K562 (cell line): ENCODE data around the gene ALG14. TPM values are rescaled to one million over a fixed set of nuclear protein-coding genes. Genes with fewer than 3 reads are reported as not detected.

Source experiments
- ARHGAP35 ChIP-seq: fragments of 450-650 bp; IDR thresholded peaks from 2 replicates; pipeline ENCODE4 v1.6.1; 2018; ENCODE audit not compliant: partially characterized antibody
- ARID1B ChIP-seq: fragments of 450-650 bp; IDR thresholded peaks from 2 replicates; pipeline ENCODE4 v1.6.1; 2016; ENCODE audit warnings: antibody characterized with exemption, mild to moderate bottlenecking, inconsistent platforms
- ARNT ChIP-seq, 2 experiments: fragments of 450-650 bp; IDR thresholded peaks; 2 replicates each; pipeline ENCODE4 v1.6.1; 2016; ENCODE audit warnings: mild to moderate bottlenecking in 1 of 2
- BDP1 ChIP-seq: IDR thresholded peaks from 3 replicates; pipeline ENCODE4 v1.6.1; 2011; ENCODE audit not compliant: insufficient read length, insufficient read depth
- DDX20 ChIP-seq: fragments of 450-650 bp; IDR thresholded peaks from 2 replicates; pipeline ENCODE4 v1.6.1; 2016; ENCODE audit warnings: missing genetic modification characterization, low read depth, mild to moderate bottlenecking, missing compliant biosample characterization, moderate library complexity
- DEAF1 ChIP-seq: fragments of 450-650 bp; formaldehyde crosslinking; IDR thresholded peaks from 2 replicates; pipeline ENCODE4 v1.4.0; 2020; ENCODE audit warnings: mild to moderate bottlenecking, moderate library complexity
- E2F3 ChIP-seq: fragments of 250-450 bp; sonication (Bioruptor Pico); IDR thresholded peaks from 2 replicates; pipeline ENCODE4 v1.4.0; 2020; ENCODE audit warnings: mild to moderate bottlenecking
- FOXK2 ChIP-seq, 2 experiments: fragments of 450-650 bp; IDR thresholded peaks in 1 of 2; conservative IDR thresholded peaks in 1 of 2; 2 replicates each; pipeline ENCODE4 v1.6.1; 2016; ENCODE audit warnings: low read depth in 2 of 2, mild to moderate bottlenecking in 1 of 2
- GTF2A2 ChIP-seq: IDR thresholded peaks from 2 replicates; pipeline ENCODE4 v1.6.1; 2016; ENCODE audit warnings: mild to moderate bottlenecking, missing genetic modification characterization, missing compliant biosample characterization
- GTF3C2 ChIP-seq: IDR thresholded peaks from 3 replicates; pipeline ENCODE4 v1.6.1; 2011; ENCODE audit warnings: borderline replicate concordance, mild to moderate bottlenecking, moderate library complexity; ENCODE audit not compliant: insufficient read length; ENCODE audit errors: extremely low read depth
- HDAC3 ChIP-seq: fragments of 450-650 bp; IDR thresholded peaks from 2 replicates; pipeline ENCODE4 v1.6.1; 2018; ENCODE audit warnings: borderline replicate concordance, mild to moderate bottlenecking, moderate library complexity; ENCODE audit not compliant: partially characterized antibody
- MEIS2 ChIP-seq: fragments of 450-650 bp; IDR thresholded peaks from 2 replicates; pipeline ENCODE4 v1.6.1; 2014; ENCODE audit warnings: mild to moderate bottlenecking; ENCODE audit not compliant: partially characterized antibody
- MTA1 ChIP-seq: fragments of 450-650 bp; IDR thresholded peaks from 2 replicates; pipeline ENCODE4 v1.6.1; 2017; ENCODE audit warnings: borderline replicate concordance
- MYNN ChIP-seq, 2 experiments: sonication (generic); formaldehyde crosslinking in 1 of 2; IDR thresholded peaks; 2 replicates each; pipeline versions ENCODE4 v1.5.0 to v1.6.1; 2016 to 2020; ENCODE audit warnings: antibody characterized with exemption in 1 of 2, missing genetic modification reagents in 1 of 2
- NBN ChIP-seq: fragments of 450-650 bp; IDR thresholded peaks from 2 replicates; pipeline ENCODE4 v1.6.1; 2016; ENCODE audit warnings: low read depth, mild to moderate bottlenecking
- NR2C2 ChIP-seq, 2 experiments: fragments of 200-800 bp in 1 of 2; sonication (Bioruptor generic) in 1 of 2; sonication (generic) in 1 of 2; formaldehyde crosslinking in 1 of 2; IDR thresholded peaks; 2 replicates each; pipeline versions ENCODE4 v1.6.1 to v1.8.0; 2016 to 2022; ENCODE audit warnings: mild to moderate bottlenecking in 1 of 2, missing compliant biosample characterization in 1 of 2, missing genetic modification characterization in 1 of 2, missing genetic modification reagents in 1 of 2
- STAT5B ChIP-seq: fragments of 250-450 bp; sonication (Bioruptor Pico); IDR thresholded peaks from 2 replicates; pipeline ENCODE4 v1.8.0; 2021; ENCODE audit warnings: mild to moderate bottlenecking, inconsistent platforms
- TAF7 ChIP-seq: fragments of 450-650 bp; IDR thresholded peaks from 2 replicates; pipeline ENCODE4 v1.6.1; 2016; ENCODE audit warnings: missing genetic modification characterization, missing compliant biosample characterization
- ZNF444 ChIP-seq: fragments of 250-450 bp; sonication (Bioruptor Pico); IDR thresholded peaks from 2 replicates; pipeline ENCODE4 v1.4.0; 2020; ENCODE audit warnings: mild to moderate bottlenecking, moderate library complexity
- ZNF699 ChIP-seq: fragments of 250-450 bp; sonication (Bioruptor Pico); IDR thresholded peaks from 2 replicates; pipeline ENCODE4 v1.8.0; 2021; ENCODE audit warnings: mild to moderate bottlenecking, moderate library complexity; ENCODE audit not compliant: insufficient replicate concordance
- ZNF76 ChIP-seq: fragments of 250-450 bp; sonication (Bioruptor Pico); IDR thresholded peaks from 2 replicates; pipeline ENCODE4 v1.4.0; 2020; ENCODE audit warnings: mild to moderate bottlenecking, moderate library complexity, borderline replicate concordance
- polyA plus RNA-seq, 8 experiments: library from polyadenylated mRNA; depleted of rRNA in 4 of 8; stranded (reverse) in 5 of 8; unstranded in 3 of 8; fragments of >200 nt; fragmentation: Nextera tagmentation in 2 of 8; fragmentation: Illumina TruSeq in 1 of 8; extraction: Ambion mirVana in 2 of 8; extraction: Trizol in 1 of 8; gene quantifications; 2 replicates each; pipeline versions ENCODE4 v1.2.1 to v1.2.3, GENCODE V29; 2011 to 2014; ENCODE audit warnings: inconsistent platforms in 1 of 8, missing spikeins in 1 of 8
- total RNA-seq, 7 experiments: library from RNA; depleted of rRNA in 6 of 7; stranded (reverse); fragments of >200 nt in 6 of 7; fragmentation: Illumina TruSeq in 2 of 7; extraction: Trizol in 2 of 7; gene quantifications; 2 replicates each; pipeline versions ENCODE4 v1.2.1 to v1.2.3, GENCODE V29; 2011 to 2021; ENCODE audit warnings: low replicate concordance in 1 of 7
- TF ChIP-seq, protein P1 (sequence below), 2 experiments: fragments of 200-800 bp in 1 of 2; sonication (Bioruptor generic) in 1 of 2; sonication (generic) in 1 of 2; formaldehyde crosslinking in 1 of 2; IDR thresholded peaks in 1 of 2; conservative IDR thresholded peaks in 1 of 2; 2 replicates each; pipeline versions ENCODE4 v1.5.0 to v1.6.1; 2016 to 2020; ENCODE audit warnings: missing compliant biosample characterization in 1 of 2, missing genetic modification characterization in 1 of 2, missing genetic modification reagents in 1 of 2
- TF ChIP-seq, protein P2 (sequence below): fragments of 250-450 bp; sonication (Bioruptor Pico); IDR thresholded peaks from 2 replicates; pipeline ENCODE4 v1.8.0; 2021; ENCODE audit warnings: moderate library complexity, mild to moderate bottlenecking, inconsistent platforms

ALG14 gene
- total and polyA plus RNA-seq, 9 of the 15 experiments (the other 6 are each of a cell fraction or from before 2014, with no cell fraction given) = 2.8 to 16.2 (median 4.9) TPM

DNA sequence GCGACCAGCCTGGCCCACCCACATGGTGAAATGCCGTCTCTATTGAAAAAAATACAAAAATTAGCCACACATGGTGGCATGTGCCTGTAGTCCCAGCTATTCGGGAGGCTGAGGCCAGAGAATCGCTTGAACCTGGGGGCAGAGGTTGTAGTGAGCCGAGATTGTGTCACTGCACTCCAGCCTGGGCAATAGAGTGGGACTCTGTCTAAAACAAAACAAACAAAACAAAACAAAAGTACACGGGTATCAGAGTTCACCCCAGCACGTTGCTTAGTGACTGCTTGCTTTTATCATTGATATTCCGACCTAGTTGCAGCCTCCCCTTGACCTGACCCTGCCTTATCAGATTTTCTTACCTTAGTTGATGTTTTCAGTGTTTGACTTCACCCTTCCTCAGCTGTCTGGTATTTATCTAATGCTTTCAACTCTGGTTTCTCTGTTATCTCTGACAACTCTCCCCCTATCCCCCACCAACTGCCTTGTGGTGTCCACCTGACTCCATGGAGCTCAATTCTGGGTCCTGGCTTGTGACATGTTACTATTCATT, 49.5 kb upstream of the ALG14 start (continued):
- TF ChIP-seq DEAF1 (CRISPR knock-in tag) = no peak
- TF ChIP-seq E2F3 (CRISPR knock-in tag) = no peak
- TF ChIP-seq FOXK2 (conservative IDR thresholded peaks at IDR 0.05 in 1 of 2, IDR thresholded peaks at IDR 0.05 in 1 of 2; ENCODE audit: low read depth in 2 of 2) = 0 out of 4 replicates have a peak, but pooled peaks of 1 of the 2 experiments have one; percentile 16
- no peak for TF ChIP-seq MEIS2
- peak; percentile 54; the same call in 1 of the 2 replicates for TF ChIP-seq MTA1
- no peak for TF ChIP-seq NBN
- TF ChIP-seq TAF7 = no peak
- TF ChIP-seq NR2C2 (CRISPR knock-in tag; IDR thresholded peaks at IDR 0.05) = no peak
- peak; percentile 66 for TF ChIP-seq NR2C2 (tag; IDR thresholded peaks at IDR 0.05)
- TF ChIP-seq ZNF699 = no peak
- TF ChIP-seq GTF3C2 = no peak
- TF ChIP-seq DDX20 = no peak
- TF ChIP-seq ARHGAP35 = no peak
- TF ChIP-seq STAT5B = no peak
- TF ChIP-seq ZNF444 (CRISPR knock-in tag) = no peak
- TF ChIP-seq HDAC3 = no peak
- TF ChIP-seq GTF2A2 (tag) = no peak
- no peak for TF ChIP-seq ZNF76
- TF ChIP-seq BDP1 = no peak
- TF ChIP-seq MYNN (IDR thresholded peaks at IDR 0.05) = peak; percentile 98
- TF ChIP-seq MYNN (CRISPR knock-in tag; IDR thresholded peaks at IDR 0.05) = peak; percentile 84
- TF ChIP-seq, protein P1, sequence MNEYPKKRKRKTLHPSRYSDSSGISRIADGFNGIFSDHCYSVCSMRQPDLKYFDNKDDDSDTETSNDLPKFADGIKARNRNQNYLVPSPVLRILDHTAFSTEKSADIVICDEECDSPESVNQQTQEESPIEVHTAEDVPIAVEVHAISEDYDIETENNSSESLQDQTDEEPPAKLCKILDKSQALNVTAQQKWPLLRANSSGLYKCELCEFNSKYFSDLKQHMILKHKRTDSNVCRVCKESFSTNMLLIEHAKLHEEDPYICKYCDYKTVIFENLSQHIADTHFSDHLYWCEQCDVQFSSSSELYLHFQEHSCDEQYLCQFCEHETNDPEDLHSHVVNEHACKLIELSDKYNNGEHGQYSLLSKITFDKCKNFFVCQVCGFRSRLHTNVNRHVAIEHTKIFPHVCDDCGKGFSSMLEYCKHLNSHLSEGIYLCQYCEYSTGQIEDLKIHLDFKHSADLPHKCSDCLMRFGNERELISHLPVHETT (CRISPR knock-in tag; conservative IDR thresholded peaks at IDR 0.05 in 1 of 2, IDR thresholded peaks at IDR 0.05 in 1 of 2) = no peak
- peak; percentile 60 for TF ChIP-seq ARID1B
- no peak for TF ChIP-seq ARNT (IDR thresholded peaks at IDR 0.05)
- TF ChIP-seq, protein P2, sequence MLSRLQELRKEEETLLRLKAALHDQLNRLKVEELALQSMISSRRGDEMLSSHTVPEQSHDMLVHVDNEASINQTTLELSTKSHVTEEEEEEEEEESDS (CRISPR knock-in tag) = no peak
